HG02840 (cell line): Measurements from ENCODE around the gene CHMP1A.

Experiments
- ATAC-seq: cut with Tn5 transposase; IDR thresholded peaks from one replicate; pipeline ENCODE4 v1.9.1; 2021; ENCODE audit warnings: mild to moderate bottlenecking, moderate library complexity, moderate number of reproducible peaks; ENCODE audit not compliant: unreplicated experiment, low FRiP score

Gene CHMP1A

DNA sequence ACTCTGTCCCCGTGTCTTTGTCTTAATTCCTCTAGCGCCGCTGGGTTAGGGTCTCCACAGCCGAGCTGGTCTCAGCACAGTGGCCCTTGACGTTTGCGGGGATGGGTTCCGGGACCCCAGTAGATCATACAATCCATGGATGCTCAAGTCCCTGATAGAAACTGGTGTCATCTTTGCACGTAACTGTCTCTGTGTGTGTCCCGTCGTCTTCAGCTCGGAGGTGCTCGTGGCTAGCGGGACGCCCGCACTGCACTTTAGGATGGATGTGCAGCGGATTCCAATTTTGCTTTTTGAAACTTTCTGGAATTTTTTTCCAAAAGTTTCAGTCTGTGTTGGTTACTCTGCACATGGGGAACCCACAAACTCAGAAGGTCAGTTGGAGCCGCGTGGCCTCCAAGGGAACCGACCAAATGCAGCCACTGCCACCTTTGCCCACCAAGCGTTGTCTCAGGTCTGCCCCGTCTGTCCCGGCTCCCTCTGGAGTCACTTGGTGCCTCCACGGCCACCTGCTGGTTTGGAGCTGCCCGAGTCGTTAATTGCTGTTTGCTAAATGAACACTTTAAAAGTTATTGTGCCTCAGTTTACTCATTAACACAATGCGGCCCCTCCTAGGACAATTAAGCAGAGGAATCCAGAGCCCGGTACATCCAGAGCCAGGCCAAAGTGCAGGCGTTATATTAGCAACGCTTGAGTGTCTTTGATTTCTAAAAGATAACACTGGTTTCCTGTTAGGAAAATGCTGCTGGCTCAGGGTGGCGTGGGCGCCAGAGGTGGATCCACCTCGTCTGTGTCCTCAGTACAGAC lies 49.4 kb downstream of the CHMP1A start:
- ATAC-seq, result no peak

DNA sequence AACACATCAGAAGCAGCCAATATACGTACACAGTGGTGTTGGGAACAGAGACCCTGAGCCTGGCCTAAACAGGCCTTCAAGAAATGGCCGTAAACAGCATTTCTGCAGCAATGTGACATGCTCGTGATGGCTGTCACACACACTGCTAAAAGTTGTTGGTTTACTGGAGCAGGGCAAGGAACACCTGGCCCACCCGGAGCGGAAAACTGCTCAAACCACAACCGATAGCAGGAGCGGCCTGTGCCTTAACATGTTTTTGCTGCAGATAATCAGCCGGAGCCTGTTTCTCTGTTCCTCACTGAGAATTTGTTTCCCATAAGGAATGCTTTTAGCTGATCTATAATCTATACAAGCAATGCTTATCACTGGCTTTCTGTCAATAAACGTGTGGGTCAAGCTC lies 50.1 kb downstream of the CHMP1A start:
- no peak for ATAC-seq

DNA sequence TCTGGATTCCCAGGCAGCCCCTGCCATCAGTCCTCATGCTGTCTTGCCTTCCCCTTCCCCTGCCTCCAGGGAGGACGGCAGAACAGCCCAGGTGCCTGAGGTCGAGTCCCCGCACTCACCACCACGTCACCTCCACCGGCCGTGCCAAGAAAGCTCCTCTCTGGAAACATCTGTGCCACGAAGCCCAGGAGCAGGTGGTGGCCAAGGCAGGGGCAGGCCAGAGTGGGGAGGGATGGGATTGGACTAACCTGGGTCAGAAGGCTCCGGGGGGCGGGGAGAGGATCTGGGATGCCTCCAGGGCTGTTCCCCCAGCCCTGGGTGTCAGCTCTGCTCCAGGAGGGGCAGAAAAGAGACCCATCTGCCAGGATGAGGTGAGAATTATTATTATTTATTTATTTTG lies 51.5 kb downstream of the CHMP1A start:
- ATAC-seq, result no peak

DNA sequence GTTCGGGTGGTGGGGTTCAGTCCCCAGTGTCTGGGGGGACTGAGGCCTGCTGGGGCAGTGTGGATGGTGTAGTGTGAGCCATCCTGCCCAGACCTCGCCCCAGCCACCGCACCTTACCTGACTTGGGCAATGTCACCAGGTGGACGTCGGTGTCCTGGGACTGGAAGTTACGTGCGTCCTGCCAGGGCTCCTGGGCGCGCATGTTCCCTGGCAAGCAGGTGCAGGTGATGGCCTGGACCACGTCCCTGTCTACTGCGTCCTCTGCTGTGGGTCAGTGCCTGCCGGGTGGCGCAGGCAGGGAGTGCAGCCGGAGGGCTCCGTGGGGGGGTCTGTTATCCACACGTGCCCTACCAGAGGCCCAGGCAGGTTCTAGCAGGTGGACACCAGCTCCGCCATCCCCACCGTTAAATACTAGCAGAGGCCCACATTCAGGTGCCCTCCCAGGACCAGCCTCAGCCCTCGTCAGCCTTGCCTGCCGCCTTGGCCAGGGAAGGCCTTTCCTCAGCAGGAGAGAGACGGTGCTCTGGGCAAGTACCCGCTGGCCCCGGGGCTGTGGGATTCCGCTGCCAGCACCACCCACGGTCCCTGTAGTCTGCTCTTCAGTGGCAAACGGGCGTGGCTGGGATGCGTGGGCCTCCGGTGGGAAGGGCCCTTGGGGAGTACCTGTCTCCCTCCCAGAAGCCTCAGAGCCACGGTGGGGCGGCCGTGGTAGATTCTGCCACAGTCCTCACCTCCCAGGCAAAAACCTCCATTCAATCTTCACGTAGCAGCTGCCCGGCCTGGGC lies 52.1 kb downstream of the CHMP1A start:
- no peak for ATAC-seq

DNA sequence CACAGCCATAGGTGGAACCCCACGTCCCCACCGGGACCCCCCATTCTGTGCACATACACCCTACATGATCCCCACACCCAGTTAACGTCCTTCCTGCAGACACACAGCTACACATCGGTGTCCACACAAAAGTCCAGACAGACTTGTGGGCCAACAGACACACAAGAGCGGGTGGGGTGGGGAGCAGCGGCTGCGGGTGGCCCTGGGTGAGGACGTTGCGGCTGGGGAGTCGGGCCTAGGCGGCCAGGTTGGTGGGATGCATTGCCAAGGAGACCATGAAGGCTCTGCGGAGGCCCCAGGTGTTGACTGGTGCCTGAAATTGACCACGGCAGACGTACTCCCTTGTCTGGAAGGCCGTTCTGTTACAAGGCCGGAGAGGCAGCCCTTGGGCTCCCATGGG lies 52.7 kb downstream of the CHMP1A start:
- no peak for ATAC-seq

DNA sequence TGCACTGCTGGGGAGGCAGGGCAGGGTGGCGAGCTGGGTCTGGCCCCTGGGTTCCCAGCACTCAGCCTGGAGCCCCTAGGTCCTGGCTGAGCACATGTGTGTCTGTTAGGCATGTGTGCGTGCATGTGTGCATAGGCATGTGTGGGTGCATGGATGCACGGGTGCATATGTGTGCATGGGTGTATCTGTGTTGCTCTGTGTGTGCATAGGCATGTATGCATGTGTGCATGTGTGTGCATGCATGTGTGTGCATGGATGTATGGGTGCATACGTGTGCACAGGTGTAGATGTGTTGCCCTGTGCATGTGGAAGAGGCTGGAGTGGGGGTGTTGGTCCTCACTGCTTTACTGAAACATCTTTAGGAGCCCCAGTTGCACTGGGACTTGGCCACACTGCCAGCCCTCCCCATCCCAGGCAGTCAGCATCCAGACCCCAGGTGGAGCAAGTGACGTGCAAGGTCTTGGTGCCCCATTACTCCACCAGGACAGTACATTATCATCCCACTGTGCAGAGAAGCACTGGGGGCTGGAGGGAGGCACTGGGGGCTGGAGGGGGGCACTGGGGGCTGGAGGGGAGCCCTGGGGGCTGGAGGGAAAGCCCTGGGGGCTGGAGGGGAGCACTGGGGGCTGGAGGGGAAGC lies 54.4 kb downstream of the CHMP1A start:
- no peak for ATAC-seq

DNA sequence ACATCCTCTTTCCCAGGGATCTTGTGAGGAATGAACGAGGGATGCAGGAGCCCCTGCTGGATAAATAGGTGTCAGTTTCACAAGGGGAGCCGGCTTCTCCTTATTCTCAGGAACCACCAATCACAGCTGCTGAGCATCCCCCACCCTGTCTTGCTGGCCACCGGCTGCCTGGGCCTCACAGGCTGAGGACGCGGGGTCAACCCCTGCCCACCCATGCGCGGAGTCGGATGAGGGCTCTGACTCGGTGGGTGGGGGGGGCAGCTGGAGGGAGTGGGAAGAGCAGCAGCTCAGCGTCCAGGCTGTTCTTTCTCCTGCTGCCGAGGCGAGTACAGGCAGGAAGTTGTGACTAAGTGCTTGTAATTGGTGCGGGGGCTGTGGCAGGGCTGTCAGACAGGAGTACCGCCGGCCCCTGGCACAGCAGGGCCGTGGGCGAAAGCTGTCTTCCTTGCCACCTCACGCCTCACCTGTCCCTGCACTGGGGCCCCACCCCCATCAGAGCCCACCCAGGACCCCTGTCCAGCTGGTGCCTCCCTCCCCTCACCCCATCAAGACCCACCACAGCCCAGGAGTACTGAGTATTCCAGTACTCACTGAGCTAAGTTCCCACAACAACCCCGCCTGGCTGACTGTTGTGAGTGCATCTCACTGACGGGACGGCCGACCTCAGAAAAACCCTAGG lies 55.1 kb downstream of the CHMP1A start:
- ATAC-seq, result no peak

DNA sequence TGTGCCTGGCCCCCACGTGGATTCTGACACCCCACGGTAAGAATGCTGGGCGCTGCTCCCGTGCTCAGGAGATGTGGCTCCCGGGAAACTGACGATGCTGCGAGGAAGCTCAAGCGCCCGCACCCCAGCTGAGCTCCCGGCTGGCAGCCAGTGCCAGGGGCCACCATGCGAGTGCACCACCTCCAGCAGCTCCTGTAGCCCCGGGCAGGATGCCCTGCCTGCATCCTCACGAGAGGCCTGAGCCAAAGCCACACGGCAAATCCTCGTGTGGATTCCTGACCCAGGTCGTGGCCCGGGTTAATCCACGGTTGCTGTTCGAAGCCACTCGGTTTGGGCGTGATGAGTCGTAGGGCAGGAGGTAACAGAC lies 55.6 kb downstream of the CHMP1A start:
- ATAC-seq, result no peak

DNA sequence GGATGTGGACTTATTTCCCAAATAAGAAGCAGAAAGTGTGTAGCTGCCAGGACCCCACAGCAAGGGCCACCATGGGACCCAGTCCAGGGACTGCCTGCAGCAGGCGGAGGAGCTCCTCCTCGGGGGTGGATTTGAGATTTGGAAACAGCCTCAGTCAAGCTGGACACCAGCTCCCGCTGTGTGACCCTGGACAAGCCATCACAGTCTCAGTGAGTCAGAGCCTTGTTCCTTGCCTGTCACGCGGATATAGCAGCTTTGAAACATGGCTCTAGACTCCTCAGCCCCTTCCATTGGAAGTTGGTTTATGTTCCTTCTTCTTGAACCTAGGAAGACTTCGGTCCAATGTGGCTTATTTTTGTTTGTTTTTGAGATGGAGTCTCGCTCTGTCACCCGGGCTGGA lies 56.6 kb downstream of the CHMP1A start:
- no peak for ATAC-seq

DNA sequence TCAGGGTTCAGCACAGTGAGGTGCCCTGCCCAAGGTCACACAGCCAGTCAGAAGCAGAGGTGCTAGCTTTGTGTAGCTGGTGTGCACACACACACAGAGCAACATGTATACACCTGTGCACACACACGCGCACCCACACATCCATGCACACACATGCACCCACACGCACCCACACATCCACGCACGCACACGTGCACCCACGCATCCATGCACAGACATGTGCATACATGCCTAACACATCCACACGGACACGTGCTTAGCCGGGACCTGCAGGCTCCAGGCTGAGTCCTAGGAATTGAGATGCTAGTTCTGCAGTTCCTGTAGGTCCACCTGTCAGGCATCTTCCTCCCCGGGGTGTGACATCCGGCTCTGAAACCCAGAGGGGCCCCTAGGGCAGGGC lies 57.1 kb downstream of the CHMP1A start:
- ATAC-seq, result no peak

DNA sequence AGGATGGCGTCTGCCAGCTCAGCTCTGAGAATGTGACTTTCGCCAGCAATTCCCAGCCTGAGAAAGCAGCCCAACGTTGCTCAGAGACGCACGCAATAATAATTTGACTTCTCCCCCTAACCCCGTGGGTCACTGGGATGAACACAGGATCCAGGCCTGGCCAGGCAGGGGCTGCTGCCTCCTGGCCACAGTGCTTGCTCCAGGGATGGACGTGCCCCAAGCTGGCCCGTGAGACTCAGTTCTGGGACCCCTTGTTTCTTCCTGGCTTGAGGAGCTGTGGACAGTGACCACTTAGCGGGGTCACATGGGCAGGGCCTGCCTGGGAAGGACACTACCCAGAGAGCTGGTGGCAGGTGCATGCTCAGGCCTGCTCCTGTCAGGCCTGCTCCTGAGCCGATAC lies 57.6 kb downstream of the CHMP1A start:
- no peak for ATAC-seq

DNA sequence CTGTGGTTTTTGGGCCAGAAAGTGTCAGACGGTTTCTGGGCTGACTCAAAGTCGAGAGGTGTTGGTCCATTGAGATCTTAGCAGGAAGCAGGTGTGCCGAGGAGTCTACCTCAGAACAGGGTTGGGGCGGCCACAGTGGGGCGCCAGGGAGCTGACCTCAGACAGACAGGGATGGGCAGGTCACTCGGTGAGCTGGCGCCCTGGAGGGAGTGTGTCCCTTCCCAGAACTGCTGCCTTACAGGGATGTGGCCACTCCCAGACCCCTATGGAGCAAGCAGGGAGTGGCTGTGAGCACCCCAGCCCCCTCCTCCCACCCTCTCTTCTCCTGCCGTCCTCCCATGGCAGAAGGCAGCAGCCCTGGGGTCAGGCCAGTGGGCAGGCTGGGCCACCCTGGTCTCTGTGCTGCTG lies 58.1 kb downstream of the CHMP1A start:
- ATAC-seq, result no peak

DNA sequence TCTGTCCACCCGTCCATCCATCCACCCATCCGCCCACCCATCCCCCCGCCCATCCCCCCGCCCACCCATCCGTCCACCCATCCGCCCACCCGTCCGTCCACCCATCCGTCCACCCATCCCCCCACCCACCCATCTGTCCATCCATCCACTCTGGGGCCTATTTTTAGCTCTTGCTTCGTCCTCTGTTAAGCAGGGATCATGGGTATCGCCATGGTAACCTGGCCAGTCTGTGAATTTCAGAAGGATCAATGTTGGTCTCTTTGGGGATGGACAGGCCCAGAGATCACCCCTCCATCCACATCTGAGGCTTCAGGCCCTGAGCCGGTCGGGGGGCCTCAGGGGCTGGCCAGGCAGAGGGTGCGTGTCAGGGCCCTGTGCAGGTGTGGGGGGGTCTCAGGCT lies 59.3 kb downstream of the CHMP1A start:
- no peak for ATAC-seq

DNA sequence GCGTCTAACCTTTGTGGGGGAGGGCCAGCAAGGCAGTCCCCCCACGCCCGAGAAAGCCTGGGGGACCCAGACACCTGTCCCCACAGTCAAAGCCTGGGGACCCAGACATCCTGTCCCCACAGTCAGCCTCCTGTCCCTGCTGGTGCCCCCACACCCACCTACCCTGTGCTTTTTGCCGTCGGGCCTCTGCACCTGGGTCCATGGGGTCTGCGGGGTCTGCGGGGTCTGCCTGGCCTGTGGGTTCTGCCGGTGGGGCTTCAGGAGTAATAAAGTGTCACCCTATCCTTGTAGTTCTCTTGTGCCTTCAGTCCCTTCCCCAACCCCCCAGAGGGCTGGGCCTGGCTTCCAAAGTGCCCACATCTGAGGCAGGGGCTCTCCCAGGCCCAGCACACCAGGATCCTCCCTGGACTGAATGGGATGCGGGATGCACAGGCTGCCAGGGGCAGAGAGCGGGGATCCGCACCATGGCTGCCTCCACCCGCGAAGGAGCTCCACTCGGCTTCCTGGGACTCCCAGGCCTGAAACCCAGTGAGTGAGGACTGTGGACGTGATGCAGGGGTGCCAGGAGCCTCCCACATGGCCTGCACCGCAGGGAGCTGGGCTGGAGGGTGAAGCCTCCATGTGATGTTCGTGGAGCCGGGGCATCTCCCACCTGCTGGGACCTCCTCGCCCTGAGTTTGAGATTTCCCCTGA lies 60.4 kb downstream of the CHMP1A start:
- ATAC-seq, result no peak

DNA sequence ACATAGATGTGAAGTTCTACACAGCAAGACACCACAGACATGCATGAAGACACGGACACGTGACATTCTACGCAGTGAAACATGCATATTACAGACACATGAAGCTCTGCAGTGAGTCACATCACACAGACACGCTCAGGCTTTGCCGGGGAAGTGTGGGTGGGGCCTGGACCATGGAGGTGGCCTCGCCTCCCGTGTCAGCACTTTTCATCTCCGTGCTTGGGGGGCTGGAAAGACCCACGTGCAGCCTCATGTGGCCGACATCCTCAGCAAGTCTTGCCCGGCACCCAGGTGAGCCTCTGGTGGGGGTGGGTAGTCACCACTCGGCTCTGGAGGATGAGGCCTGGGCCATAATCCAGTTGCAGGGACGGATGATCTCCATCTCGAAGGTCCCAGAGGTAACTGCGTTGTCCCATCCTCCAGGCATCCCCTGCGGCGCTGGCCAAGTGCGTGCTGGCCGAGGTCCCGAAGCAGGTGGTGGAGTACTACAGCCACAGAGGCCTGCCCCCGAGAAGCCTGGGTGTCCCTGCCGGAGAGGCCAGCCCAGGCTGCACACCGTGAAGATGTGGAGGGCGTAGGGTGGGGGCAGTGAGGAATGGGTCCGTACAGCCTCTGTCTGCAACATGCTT lies 61.3 kb downstream of the CHMP1A start:
- no peak for ATAC-seq

DNA sequence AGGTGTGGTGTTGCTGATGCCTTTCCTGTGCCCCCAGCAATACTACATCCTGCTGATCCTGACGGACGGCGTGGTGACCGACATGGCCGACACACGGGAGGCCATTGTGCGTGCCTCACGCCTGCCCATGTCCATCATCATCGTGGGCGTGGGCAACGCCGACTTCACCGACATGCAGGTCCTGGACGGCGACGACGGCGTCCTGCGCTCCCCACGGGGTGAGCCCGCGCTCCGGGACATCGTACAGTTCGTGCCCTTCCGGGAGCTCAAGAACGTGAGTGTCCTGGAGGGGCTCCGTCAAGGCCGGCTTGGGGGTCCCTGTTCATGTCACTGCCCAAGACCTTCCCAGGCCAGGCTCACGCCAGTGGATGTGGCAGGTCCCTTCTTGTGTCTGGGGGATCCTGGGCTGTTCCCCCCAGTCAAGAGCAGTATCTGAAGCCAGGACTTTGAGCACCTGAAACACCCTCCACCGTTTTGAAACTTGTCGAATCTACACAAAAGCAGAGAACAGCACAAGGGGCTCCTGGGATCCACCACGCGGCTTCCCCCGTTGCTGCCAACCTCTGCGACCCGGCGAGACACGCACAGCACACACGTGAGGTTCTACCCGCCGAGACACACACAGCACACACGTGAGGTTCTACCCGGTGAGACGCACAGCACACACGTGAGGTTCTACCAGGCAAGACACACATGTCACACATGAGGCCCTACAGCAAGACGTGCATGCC lies 62.0 kb downstream of the CHMP1A start:
- no peak for ATAC-seq
